Gastroesophageal sphincter (tissue), 3 donors: Measurements from ENCODE around the gene CACNG3.

ENCODE experiments used
- EP300 ChIP-seq: sonication (generic); formaldehyde crosslinking; IDR thresholded peaks from one replicate; pipeline ENCODE4 v1.6.1; 2017; ENCODE audit warnings: antibody characterized with exemption, mild to moderate bottlenecking
- POLR2A ChIP-seq, 2 donors: fragments of 450-650 bp; IDR thresholded peaks; one replicate each; pipeline ENCODE4 v1.6.1; 2017; ENCODE audit warnings: antibody characterized with exemption in 2 of 2, mild to moderate bottlenecking in 2 of 2, moderate library complexity in 1 of 2
- POLR2AphosphoS5 ChIP-seq: sonication (generic); formaldehyde crosslinking; IDR thresholded peaks from one replicate; pipeline ENCODE4 v1.6.1; 2017; ENCODE audit warnings: antibody characterized with exemption
- TF ChIP-seq, protein P1 (sequence below), 4 experiments: fragments of 200-600 bp in 2 of 4; fragments of 450-650 bp in 2 of 4; sonication (generic) in 1 of 4; IDR thresholded peaks; one replicate each; pipeline ENCODE4 v1.5.1; 2017 to 2019; ENCODE audit warnings: antibody characterized with exemption in 4 of 4, mild to moderate bottlenecking in 2 of 4, moderate library complexity in 2 of 4

DNA sequence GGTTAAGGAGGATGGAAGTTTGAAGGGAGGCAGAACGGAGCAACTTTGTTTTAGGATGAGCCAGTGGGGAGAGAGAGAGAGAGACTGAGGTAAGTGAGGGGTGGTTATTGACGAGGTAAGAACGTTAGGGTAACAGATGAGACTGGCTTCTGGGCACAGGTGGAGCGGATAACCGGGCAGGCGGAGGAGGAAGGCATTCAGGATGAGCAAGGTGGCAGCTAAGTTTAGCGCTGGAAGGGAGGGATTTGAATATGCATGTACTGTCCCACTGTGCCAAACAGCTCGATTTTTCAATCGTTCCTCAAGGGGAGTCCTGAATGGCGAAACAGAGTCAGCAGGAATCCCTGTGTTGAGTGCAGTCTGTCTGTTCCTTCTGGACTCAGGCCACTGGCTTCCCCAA, 35.8 kb downstream of the CACNG3 start:
- TF ChIP-seq EP300 (no peak), POLR2A (IDR thresholded peaks at IDR 0.05) (no peak), POLR2AphosphoS5 (no peak)
- TF ChIP-seq, protein P1, sequence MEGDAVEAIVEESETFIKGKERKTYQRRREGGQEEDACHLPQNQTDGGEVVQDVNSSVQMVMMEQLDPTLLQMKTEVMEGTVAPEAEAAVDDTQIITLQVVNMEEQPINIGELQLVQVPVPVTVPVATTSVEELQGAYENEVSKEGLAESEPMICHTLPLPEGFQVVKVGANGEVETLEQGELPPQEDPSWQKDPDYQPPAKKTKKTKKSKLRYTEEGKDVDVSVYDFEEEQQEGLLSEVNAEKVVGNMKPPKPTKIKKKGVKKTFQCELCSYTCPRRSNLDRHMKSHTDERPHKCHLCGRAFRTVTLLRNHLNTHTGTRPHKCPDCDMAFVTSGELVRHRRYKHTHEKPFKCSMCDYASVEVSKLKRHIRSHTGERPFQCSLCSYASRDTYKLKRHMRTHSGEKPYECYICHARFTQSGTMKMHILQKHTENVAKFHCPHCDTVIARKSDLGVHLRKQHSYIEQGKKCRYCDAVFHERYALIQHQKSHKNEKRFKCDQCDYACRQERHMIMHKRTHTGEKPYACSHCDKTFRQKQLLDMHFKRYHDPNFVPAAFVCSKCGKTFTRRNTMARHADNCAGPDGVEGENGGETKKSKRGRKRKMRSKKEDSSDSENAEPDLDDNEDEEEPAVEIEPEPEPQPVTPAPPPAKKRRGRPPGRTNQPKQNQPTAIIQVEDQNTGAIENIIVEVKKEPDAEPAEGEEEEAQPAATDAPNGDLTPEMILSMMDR (IDR thresholded peaks at IDR 0.05) = no peak
